HG03432 (cell line): ENCODE results near the gene EXTL1.

Source experiments
- ATAC-seq: cut with Tn5 transposase; IDR thresholded peaks from one replicate; pipeline ENCODE4 v1.9.1; 2021; ENCODE audit warnings: mild to moderate bottlenecking, moderate library complexity; ENCODE audit not compliant: unreplicated experiment

Gene EXTL1

GRCh38 chr1:26038904-26039303, 17.3 kb downstream of the EXTL1 start:
- no peak for ATAC-seq

- ATAC-seq = no peak
These were observed 19.8 kb downstream of the EXTL1 start for GRCh38 chr1:26041401-26041800.

- ATAC-seq = no peak
These were observed 20.4 kb downstream of the EXTL1 start for GRCh38 chr1:26041978-26042377.

- ATAC-seq = no peak
These were observed 22.2 kb downstream of the EXTL1 start for GRCh38 chr1:26043765-26044164.

- ATAC-seq = no peak
These were observed 22.8 kb downstream of the EXTL1 start for GRCh38 chr1:26044414-26044813.

- ATAC-seq = no peak
These were observed 23.6 kb downstream of the EXTL1 start for GRCh38 chr1:26044971-26045721.

GRCh38 chr1:26045722-26046245, 24.2 kb downstream of the EXTL1 start, which contains the start of gene SLC30A2:
TSS of gene SLC30A2 (minus strand) at chr1:26046118. CDS start at chr1:26045896, 222 bp downstream.
- ATAC-seq = no peak

GRCh38 chr1:26046246-26047095, 24.9 kb downstream of the EXTL1 start:
- ATAC-seq = no peak

- no peak for ATAC-seq
These were observed 25.8 kb downstream of the EXTL1 start for GRCh38 chr1:26047278-26047874.

GRCh38 chr1:26049531-26050247, 28.1 kb downstream of the EXTL1 start:
- no peak for ATAC-seq

- no peak for ATAC-seq
These were observed 28.7 kb downstream of the EXTL1 start for GRCh38 chr1:26050248-26050640.

- no peak for ATAC-seq
These were observed 32.4 kb downstream of the EXTL1 start for GRCh38 chr1:26053718-26054560.

- no peak for ATAC-seq
These were observed 33.5 kb downstream of the EXTL1 start for GRCh38 chr1:26055041-26055440.

GRCh38 chr1:26057189-26057588, 35.6 kb downstream of the EXTL1 start:
- ATAC-seq = no peak

GRCh38 chr1:26058052-26058595, 36.5 kb downstream of the EXTL1 start:
- ATAC-seq = no peak

- ATAC-seq = no peak
These were observed 38.3 kb downstream of the EXTL1 start for GRCh38 chr1:26059906-26060305.

- ATAC-seq = no peak
These were observed 39.4 kb downstream of the EXTL1 start for GRCh38 chr1:26060832-26061574.

- no peak for ATAC-seq
These were observed 43.0 kb downstream of the EXTL1 start for GRCh38 chr1:26064553-26064952.

GRCh38 chr1:26066160-26066559, 44.6 kb downstream of the EXTL1 start:
- no peak for ATAC-seq
